NK-92 treated with Interleukin-12 subunit alpha and Interleukin-12 subunit beta, amount 100 ng/mL, for 24 hours (cell line): Measurements from ENCODE around the gene IFI44.

Experiments used
- DNase-seq: peaks from one replicate; lab custom pipeline; 2025; lab: John Stamatoyannopoulos, UW

The IFI44 gene

DNA sequence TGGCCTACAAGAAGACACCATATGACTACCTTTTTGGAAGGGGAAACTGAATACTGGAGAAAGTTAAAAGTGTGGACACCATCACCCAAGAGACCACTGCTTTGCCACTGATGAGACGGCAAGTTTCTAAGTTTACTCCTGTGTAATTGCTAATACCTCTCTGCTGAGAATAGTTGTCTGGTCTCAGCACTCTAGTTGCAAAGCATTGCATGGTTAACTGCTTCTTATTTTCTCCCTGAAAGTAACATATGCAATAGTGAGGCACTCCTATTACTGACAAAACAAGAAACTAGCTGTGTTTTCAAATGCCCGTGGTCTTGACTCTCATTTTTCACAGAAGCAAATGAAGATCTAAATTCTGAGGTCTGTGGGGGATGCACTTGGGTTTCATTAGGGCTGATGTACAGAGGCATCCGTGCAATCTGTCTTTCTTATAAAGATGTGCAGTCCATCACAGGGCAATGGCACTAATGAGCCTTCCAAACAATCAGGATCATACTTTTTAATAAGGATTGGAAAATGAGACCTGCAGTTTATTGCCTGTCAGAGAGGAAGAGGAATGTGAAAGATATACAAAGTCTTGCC lies 62.9 kb downstream of the IFI44 start:
- DNase-seq, result no peak

DNA sequence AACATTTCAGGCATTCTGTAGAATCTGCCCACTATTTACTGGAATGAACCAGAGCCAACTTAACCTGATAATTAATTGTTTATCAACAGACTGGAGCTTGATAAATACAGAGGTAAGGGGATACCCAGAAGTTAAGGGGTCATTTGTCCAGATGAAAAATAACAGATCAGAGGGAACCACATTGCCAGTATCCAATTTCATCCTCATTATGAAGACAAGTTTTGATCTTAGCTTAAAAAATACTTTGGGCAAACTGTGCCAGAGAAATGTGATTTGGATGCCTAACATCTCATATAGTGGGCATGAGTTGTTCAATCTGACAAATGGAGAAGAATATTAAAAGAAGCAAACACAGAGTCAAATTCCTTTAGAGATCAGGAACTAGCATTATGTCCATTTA lies 63.7 kb downstream of the IFI44 start:
- no peak for DNase-seq
